Subcutaneous adipose tissue (tissue), 4 donors: Measurements from ENCODE around the gene PACRG. TPM values are rescaled to one million over a fixed set of nuclear protein-coding genes. Genes with fewer than 3 reads are reported as not detected.

ENCODE experiments used
- CTCF ChIP-seq: fragments of 450-650 bp; IDR thresholded peaks from one replicate; pipeline ENCODE4 v1.5.1; 2016; ENCODE audit warnings: low read depth, mild to moderate bottlenecking, control low read depth, antibody characterized with exemption, moderate library complexity
- total RNA-seq, 4 donors: library from RNA; depleted of rRNA; stranded (reverse); fragments of >200 nt; gene quantifications; one replicate each; pipeline ENCODE4 v1.1.0, GENCODE V29; 2016

The PACRG gene
- total RNA-seq, 4 donors from 2014 or later = 0.34 TPM; not detected in 3

- TF ChIP-seq CTCF = no peak
Observed at GRCh38 chr6:162733489-162733888, 5.7 kb downstream of the PACRG start.

- TF ChIP-seq CTCF = no peak
Observed at GRCh38 chr6:162736961-162737360, 9.2 kb downstream of the PACRG start.

GRCh38 chr6:162750776-162751175 is 23.0 kb downstream of the PACRG start:
- TF ChIP-seq CTCF = no peak

GRCh38 chr6:162751211-162751859 is 23.6 kb downstream of the PACRG start:
- TF ChIP-seq CTCF = no peak

GRCh38 chr6:162753775-162754174 is 26.0 kb downstream of the PACRG start:
- TF ChIP-seq CTCF = no peak

- no peak for TF ChIP-seq CTCF
Observed at GRCh38 chr6:162770136-162770535, 42.4 kb downstream of the PACRG start.

- TF ChIP-seq CTCF = no peak
Observed at GRCh38 chr6:162770955-162771354, 43.2 kb downstream of the PACRG start.
